Measurements from ENCODE around the gene SARDH.

GRCh38 chr9:133661846-133662540 is 76.2 kb downstream of the SARDH start:
- TF ChIP-seq POLR2AphosphoS5 (IDR thresholded peaks at IDR 0.05; ENCODE audit: low read depth, low read length) (no peak), POLR2A (IDR thresholded peaks at IDR 0.05; ENCODE audit: low read depth, low read length) (no peak)
